Loucy (cell line): ENCODE measurements around the gene WFDC5.
"Not testable (repeated sequence)": the region's sequence is repeated elsewhere in the genome, so short reads cannot be mapped to it uniquely, and the experiment has no call there.

Source experiments
- H2AFZ ChIP-seq: fragments of 200-600 bp; sonication (generic); 2 replicates; pipeline ENCODE4 v1.6.0; 2016; ENCODE audit warnings: antibody characterized with exemption, mild to moderate bottlenecking, low read length, moderate library complexity
- H3F3A ChIP-seq: fragments of 200-600 bp; 2 replicates; pipeline ENCODE4 v1.6.0; 2016; ENCODE audit warnings: antibody characterized with exemption, low read depth, mild to moderate bottlenecking
- H3K27me3 ChIP-seq: fragments of 200-600 bp; sonication (generic); 2 replicates; pipeline ENCODE4 v1.6.1; 2014; ENCODE audit warnings: low read length, mild to moderate bottlenecking; ENCODE audit not compliant: insufficient read depth, poor library complexity, severe bottlenecking
- H3K36me3 ChIP-seq: fragments of 200-600 bp; sonication (generic); 2 replicates; pipeline ENCODE4 v1.6.1; 2016; ENCODE audit warnings: low read length; ENCODE audit not compliant: insufficient read depth
- H3K4me1 ChIP-seq: fragments of 200-600 bp; sonication (generic); 2 replicates; pipeline ENCODE4 v1.5.1; 2014; ENCODE audit warnings: low read length, mild to moderate bottlenecking; ENCODE audit not compliant: insufficient read depth, poor library complexity, severe bottlenecking
- H3K4me2 ChIP-seq: fragments of 200-600 bp; sonication (generic); 2 replicates; pipeline ENCODE4 v1.6.0; 2014; ENCODE audit warnings: antibody characterized with exemption, low read length, low read depth, mild to moderate bottlenecking; ENCODE audit not compliant: poor library complexity, severe bottlenecking
- H3K4me3 ChIP-seq: fragments of 200-600 bp; sonication (generic); 2 replicates; pipeline ENCODE4 v1.5.1; 2014; ENCODE audit warnings: low read length, mild to moderate bottlenecking, mixed read lengths; ENCODE audit not compliant: poor library complexity, severe bottlenecking
- H3K79me2 ChIP-seq: fragments of 200-600 bp; sonication (generic); 2 replicates; pipeline ENCODE4 v1.6.1; 2014; ENCODE audit warnings: low read length; ENCODE audit not compliant: insufficient read depth
- H3K9ac ChIP-seq: fragments of 200-600 bp; sonication (generic); 2 replicates; pipeline ENCODE4 v1.6.0; 2014; ENCODE audit warnings: mild to moderate bottlenecking, low read depth, low read length, moderate library complexity; ENCODE audit not compliant: poor library complexity, severe bottlenecking
- H3K9me2 ChIP-seq: fragments of 200-600 bp; sonication (generic); replicated peaks from 2 replicates; pipeline ENCODE4 v1.6.1; 2016; ENCODE audit warnings: low read depth, low read length, mixed read lengths
- H3K9me3 ChIP-seq: fragments of 200-600 bp; sonication (generic); 2 replicates; pipeline ENCODE4 v1.6.1; 2014; ENCODE audit warnings: mild to moderate bottlenecking, antibody characterized with exemption, low read length, low read depth; ENCODE audit not compliant: insufficient read depth
- H4K20me1 ChIP-seq: fragments of 200-600 bp; sonication (generic); 2 replicates; pipeline ENCODE4 v1.6.0; 2014; ENCODE audit warnings: antibody characterized with exemption, low read length, mild to moderate bottlenecking; ENCODE audit not compliant: insufficient read depth, poor library complexity, severe bottlenecking
- CTCF ChIP-seq: fragments of 200-600 bp; sonication (generic); conservative IDR thresholded peaks from 2 replicates; pipeline ENCODE4 v1.5.1; 2014; ENCODE audit warnings: mild to moderate bottlenecking, antibody characterized with exemption, low read length
- EZH2phosphoT487 ChIP-seq: fragments of 200-600 bp; IDR thresholded peaks from 2 replicates; pipeline ENCODE4 v1.6.1; 2018; ENCODE audit warnings: antibody characterized with exemption, mild to moderate bottlenecking, moderate library complexity, borderline replicate concordance

WFDC5 gene

DNA sequence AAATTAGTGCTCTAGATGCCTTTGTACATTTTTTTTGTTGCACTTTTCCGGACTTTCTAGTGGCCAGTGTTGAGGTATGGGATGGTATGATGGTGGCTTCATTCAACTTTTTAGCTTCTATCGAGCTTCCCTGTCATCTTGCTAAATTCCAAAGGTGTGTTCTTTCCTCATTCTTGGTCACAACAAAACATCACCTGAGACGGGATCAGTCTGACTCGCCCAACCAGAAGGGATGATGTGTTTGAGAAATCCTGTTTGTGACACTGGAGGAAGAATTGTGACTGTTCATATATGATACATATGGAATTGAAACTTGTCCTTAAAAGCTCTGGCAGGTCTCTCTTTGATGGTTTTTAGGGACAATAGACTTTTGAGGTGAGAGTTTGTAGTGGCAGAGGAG is 47.9 kb downstream of the WFDC5 start:
- no peak overlapping the region for H2AFZ ChIP-seq
- H3F3A ChIP-seq = no peaks in the 10 kb centered on the region
- H3K9ac ChIP-seq = no peak overlapping the region
- H3K4me2 ChIP-seq = no peak overlapping the region
- H3K4me3 ChIP-seq = no peak overlapping the region
- H4K20me1 ChIP-seq = no peaks in the 10 kb centered on the region
- peaks cover 23% of the 10 kb centered on the region; the same call in 1 of the 2 replicates for H3K36me3 ChIP-seq
- no peaks in the 10 kb centered on the region for H3K9me3 ChIP-seq
- no peaks in the 10 kb centered on the region for H3K9me2 ChIP-seq
- no peaks in the 10 kb centered on the region for H3K4me1 ChIP-seq
- H3K27me3 ChIP-seq = no peaks in the 10 kb centered on the region
- H3K79me2 ChIP-seq = peaks cover 13% of the 10 kb centered on the region
- TF ChIP-seq EZH2phosphoT487 (no peak), CTCF (no peak)

- no peak overlapping the region for H3K4me2 ChIP-seq
- no peak overlapping the region for H3K9ac ChIP-seq
- no peaks in the 10 kb centered on the region for H3K9me2 ChIP-seq
- no peaks in the 10 kb centered on the region for H3F3A ChIP-seq
- no peak overlapping the region for H2AFZ ChIP-seq
- H4K20me1 ChIP-seq = no peaks in the 10 kb centered on the region
- no peak overlapping the region for H3K4me3 ChIP-seq
- TF ChIP-seq EZH2phosphoT487 = no peak
- TF ChIP-seq CTCF = no peak
- H3K4me1 ChIP-seq = no peaks in the 10 kb centered on the region
- no peaks in the 10 kb centered on the region for H3K27me3 ChIP-seq
- H3K36me3 ChIP-seq = peaks cover 23% of the 10 kb centered on the region; the same call in 1 of the 2 replicates
- H3K9me3 ChIP-seq = no peaks in the 10 kb centered on the region
- peaks cover 13% of the 10 kb centered on the region for H3K79me2 ChIP-seq
These were observed 48.6 kb downstream of the WFDC5 start for GRCh38 chr20:45066372-45066771.

DNA sequence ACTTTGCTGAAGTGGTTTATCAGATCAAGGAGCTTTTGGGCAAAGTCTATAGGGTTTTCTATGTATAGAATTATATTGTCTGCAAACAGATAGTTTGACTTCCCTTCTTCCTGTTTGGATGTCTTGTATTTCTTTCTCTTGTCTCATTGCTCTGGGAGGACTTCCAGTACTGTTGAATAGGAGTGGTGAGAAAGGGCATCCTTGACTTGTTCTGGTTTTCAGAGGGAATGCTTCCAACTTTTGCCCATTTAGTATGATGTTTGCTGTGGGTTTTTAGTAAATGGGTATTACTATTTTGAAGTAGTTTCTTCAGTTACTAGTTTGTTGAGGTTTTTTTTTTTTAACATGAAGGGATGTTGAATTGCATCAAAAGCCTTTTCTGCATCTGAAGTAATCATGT is 50.2 kb downstream of the WFDC5 start:
- Histone ChIP-seq H4K20me1 (no peaks in the 10 kb centered on the region), H2AFZ (no peak overlapping the region), H3K9me3 (no peaks in the 10 kb centered on the region), H3K27me3 (no peaks in the 10 kb centered on the region), H3F3A (no peaks in the 10 kb centered on the region), H3K4me2 (no peak overlapping the region), H3K9ac (no peak overlapping the region), H3K9me2 (no peaks in the 10 kb centered on the region), H3K36me3 (peaks cover 23% of the 10 kb centered on the region; the same call in 1 of the 2 replicates), H3K4me1 (no peaks in the 10 kb centered on the region), H3K79me2 (peaks cover 13% of the 10 kb centered on the region), H3K4me3 (no peak overlapping the region)
- TF ChIP-seq EZH2phosphoT487 (no peak), CTCF (no peak)

DNA sequence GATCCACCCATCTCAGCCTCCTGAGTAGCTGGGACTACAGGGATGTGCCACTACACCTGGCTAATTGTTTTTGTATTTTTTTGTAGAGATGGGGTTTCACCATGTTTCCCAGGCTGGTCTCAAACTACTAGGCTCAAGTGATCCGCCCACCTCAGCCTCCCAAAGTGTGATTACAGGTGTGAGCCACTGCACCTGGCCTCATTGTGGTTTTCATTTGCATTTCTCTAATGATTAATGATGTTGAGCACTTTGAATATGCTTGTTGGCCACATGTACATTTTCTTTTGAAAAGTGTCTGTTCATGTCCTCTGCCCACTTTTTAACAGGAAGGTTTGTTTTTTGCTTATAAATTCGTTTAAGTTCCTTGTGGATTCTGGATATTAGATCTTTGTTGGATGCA is 51.9 kb downstream of the WFDC5 start:
- H2AFZ ChIP-seq, H3K4me3 ChIP-seq, H3F3A ChIP-seq, H4K20me1 ChIP-seq, H3K9me2 ChIP-seq, H3K4me2 ChIP-seq, H3K9ac ChIP-seq, H3K27me3 ChIP-seq, H3K4me1 ChIP-seq, H3K9me3 ChIP-seq: not testable (repeated sequence)
- H3K79me2 ChIP-seq = peaks cover 13% of the 10 kb centered on the region
- H3K36me3 ChIP-seq = peaks cover 18% of the 10 kb centered on the region; the same call in 1 of the 2 replicates
